ENCODE data around the gene OGDH.

OGDH gene

GRCh38 chr7:44621034-44621749 lies 14.8 kb downstream of the OGDH start:
- peaks cover 6 to 19% of the 10 kb centered on the region in 2 experiments; a peak in 2 of 3 replicates for H3K36me3 ChIP-seq (ENCODE audit: control insufficient read depth in 2 of 2, insufficient read depth in 1 of 2, low read length in 2 of 2)
- H3K4me1 ChIP-seq (ENCODE audit: control insufficient read depth, insufficient read depth, low read length) = peaks cover 11% of the 10 kb centered on the region; the same call in 1 of the 2 replicates
- ChIA-PET POLR2A (interaction anchor here (1.0 kb wide), 1 partner anchor 14 kb away, joined by 4 read pairs; the partner anchor contains the start of gene OGDH), CTCF (no interaction called here)
- no peak overlapping the region for H3K27ac ChIP-seq (ENCODE audit: extremely low read depth, low read depth, low read length)
- TF ChIP-seq ZNF707 (tag by site-specific recombination; IDR thresholded peaks at IDR 0.05) (no peak), KLF1 (tag by site-specific recombination; IDR thresholded peaks at IDR 0.05) (peak; percentile 29; the same call in 1 of the 2 replicates)
- no peak overlapping the region for H3K4me3 ChIP-seq (ENCODE audit: low read depth, low read length)
- no peaks in the 10 kb centered on the region for H3K9me3 ChIP-seq (ENCODE audit: control insufficient read depth, insufficient read depth, low read depth, low read length)

DNA sequence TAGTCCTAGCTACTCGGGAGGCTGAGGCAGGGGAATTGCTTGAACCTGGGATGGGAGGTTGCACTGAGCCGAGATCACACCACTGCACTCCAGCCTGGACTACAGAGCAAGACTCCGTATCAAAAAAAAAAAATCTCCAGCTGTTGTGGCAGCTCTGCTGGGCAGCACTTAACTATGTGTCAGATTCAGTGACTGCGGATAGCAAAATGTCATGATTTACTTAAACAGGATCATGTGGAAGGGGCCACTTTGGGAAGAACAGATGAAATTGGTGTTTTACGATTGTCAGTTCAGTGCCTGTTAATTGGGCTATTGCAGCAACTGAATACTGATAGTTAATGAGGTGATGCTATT lies 15.3 kb downstream of the OGDH start:
- ChIA-PET POLR2A (no interaction called here), CTCF (no interaction called here)
- peaks cover 11% of the 10 kb centered on the region; the same call in 1 of the 2 replicates for H3K4me1 ChIP-seq (ENCODE audit: control insufficient read depth, insufficient read depth, low read length)
- TF ChIP-seq FEZF1 (tag by site-specific recombination; IDR thresholded peaks at IDR 0.05) (peak; percentile 42; the same call in 1 of the 2 replicates), ZNF600 (tag by site-specific recombination; IDR thresholded peaks at IDR 0.05) (peak; percentile 91), ZNF184 (tag by site-specific recombination; IDR thresholded peaks at IDR 0.05) (no peak), ZNF645 (tag by site-specific recombination; IDR thresholded peaks at IDR 0.05) (no peak)
- TF ChIP-seq, protein P1, sequence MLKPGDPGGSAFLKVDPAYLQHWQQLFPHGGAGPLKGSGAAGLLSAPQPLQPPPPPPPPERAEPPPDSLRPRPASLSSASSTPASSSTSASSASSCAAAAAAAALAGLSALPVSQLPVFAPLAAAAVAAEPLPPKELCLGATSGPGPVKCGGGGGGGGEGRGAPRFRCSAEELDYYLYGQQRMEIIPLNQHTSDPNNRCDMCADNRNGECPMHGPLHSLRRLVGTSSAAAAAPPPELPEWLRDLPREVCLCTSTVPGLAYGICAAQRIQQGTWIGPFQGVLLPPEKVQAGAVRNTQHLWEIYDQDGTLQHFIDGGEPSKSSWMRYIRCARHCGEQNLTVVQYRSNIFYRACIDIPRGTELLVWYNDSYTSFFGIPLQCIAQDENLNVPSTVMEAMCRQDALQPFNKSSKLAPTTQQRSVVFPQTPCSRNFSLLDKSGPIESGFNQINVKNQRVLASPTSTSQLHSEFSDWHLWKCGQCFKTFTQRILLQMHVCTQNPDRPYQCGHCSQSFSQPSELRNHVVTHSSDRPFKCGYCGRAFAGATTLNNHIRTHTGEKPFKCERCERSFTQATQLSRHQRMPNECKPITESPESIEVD (tag by site-specific recombination; IDR thresholded peaks at IDR 0.05) = peak; percentile 67
- H3K27ac ChIP-seq (ENCODE audit: extremely low read depth, low read depth, low read length) = no peak overlapping the region
- H3K9me3 ChIP-seq (ENCODE audit: control insufficient read depth, insufficient read depth, low read depth, low read length) = no peaks in the 10 kb centered on the region
- no peak overlapping the region for H3K4me3 ChIP-seq (ENCODE audit: low read depth, low read length)
- peaks cover 6 to 24% of the 10 kb centered on the region in 2 experiments; a peak in 2 of 3 replicates for H3K36me3 ChIP-seq (ENCODE audit: control insufficient read depth in 2 of 2, insufficient read depth in 1 of 2, low read length in 2 of 2)

DNA sequence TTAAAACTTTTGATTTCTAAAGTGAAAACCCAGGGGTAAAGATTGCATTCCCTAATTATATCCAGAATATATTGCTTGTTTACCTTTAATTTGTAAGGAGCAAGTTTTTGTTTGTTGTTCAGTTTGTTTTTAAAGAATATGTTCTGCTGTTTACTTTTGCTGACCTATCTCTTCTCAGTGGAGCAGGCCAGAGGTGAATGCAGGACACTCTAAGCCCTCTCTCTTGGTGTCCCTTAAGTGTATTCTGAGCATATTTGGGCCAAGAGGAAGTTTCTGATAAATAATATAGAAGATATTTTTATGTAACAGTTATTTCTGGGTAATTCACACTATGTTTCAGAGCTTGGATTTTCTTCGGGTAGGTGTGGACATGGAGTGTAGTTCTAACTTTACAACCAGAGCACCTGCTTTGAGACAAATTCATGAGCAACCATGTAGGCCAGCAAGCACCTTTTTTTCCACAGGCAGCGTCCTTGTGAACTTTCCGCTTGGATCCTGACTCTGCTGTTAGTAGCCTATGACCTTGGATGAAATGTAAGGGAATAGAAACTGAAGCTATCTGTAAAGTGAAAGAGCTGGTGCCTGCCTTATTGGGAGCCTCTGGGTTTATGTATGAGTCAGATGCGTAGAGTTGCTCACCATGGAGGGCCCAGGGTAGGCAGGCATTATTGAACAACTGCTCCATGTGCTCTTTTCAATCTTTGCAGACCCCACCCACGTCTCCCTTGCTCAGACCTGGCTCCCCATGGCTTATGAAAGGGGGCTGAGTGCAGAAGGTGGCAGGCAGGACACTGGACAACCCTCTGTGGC lies 16.1 kb downstream of the OGDH start:
- TF ChIP-seq ZNF544 (tag by site-specific recombination; IDR thresholded peaks at IDR 0.05) (no peak), WT1 (tag by site-specific recombination; IDR thresholded peaks at IDR 0.05) (no peak), ZNF335 (tag by site-specific recombination; conservative IDR thresholded peaks at IDR 0.05) (peak; percentile 47), ZBTB17 (tag by site-specific recombination; IDR thresholded peaks at IDR 0.05) (0 out of 2 replicates have a peak, but pooled peaks have one; percentile 21), IKZF3 (tag by site-specific recombination; IDR thresholded peaks at IDR 0.05) (0 out of 2 replicates have a peak, but pooled peaks have one; percentile 12), ZNF560 (tag by site-specific recombination; IDR thresholded peaks at IDR 0.05; ENCODE audit: borderline replicate concordance) (no peak), ZNF114 (tag by site-specific recombination; IDR thresholded peaks at IDR 0.05) (no peak)
- Histone ChIP-seq H3K27ac (ENCODE audit: extremely low read depth, low read depth, low read length) (no peak overlapping the region), H3K36me3 (ENCODE audit: control insufficient read depth in 2 of 2, insufficient read depth in 1 of 2, low read length in 2 of 2) (peaks cover 6 to 25% of the 10 kb centered on the region in 2 experiments; a peak in 2 of 3 replicates), H3K4me3 (ENCODE audit: low read depth, low read length) (no peak overlapping the region), H3K9me3 (ENCODE audit: control insufficient read depth, insufficient read depth, low read depth, low read length) (no peaks in the 10 kb centered on the region), H3K4me1 (ENCODE audit: control insufficient read depth, insufficient read depth, low read length) (peaks cover 11% of the 10 kb centered on the region; the same call in 1 of the 2 replicates)
- ChIA-PET POLR2A (no interaction called here), CTCF (no interaction called here)
